K562 (cell line): ENCODE measurements around the gene SLC7A4. TPM values are rescaled to one million over a fixed set of nuclear protein-coding genes. Genes with fewer than 3 reads are reported as not detected.
A peak's percentile ranks its signal among the peaks of the same experiment; 100 is the strongest.

ENCODE experiments used
- FOSL1 ChIP-seq: fragments of 200-800 bp; sonication (Bioruptor generic); conservative IDR thresholded peaks from 2 replicates; pipeline ENCODE4 v1.6.1; 2016; ENCODE audit warnings: missing genetic modification characterization, missing compliant biosample characterization
- HNRNPL ChIP-seq: fragments of 200-400 bp; formaldehyde crosslinking; IDR thresholded peaks from 2 replicates; pipeline ENCODE4 v1.6.1; 2017; ENCODE audit warnings: low read depth, mild to moderate bottlenecking, low read length
- KDM2B ChIP-seq: fragments of 250-450 bp; sonication (Bioruptor Pico); IDR thresholded peaks from 2 replicates; pipeline ENCODE4 v1.8.0; 2021; ENCODE audit warnings: mild to moderate bottlenecking, moderate library complexity
- MED1 ChIP-seq: sonication (generic); formaldehyde crosslinking; IDR thresholded peaks from 2 replicates; pipeline ENCODE4 v1.8.1; 2023; ENCODE audit warnings: missing genetic modification reagents, borderline replicate concordance
- RBBP5 ChIP-seq: fragments of 200-600 bp; sonication (generic); IDR thresholded peaks from 2 replicates; pipeline ENCODE4 v1.6.1; 2012; ENCODE audit warnings: borderline replicate concordance, mild to moderate bottlenecking, low read length, control low read depth, inconsistent platforms; ENCODE audit not compliant: insufficient read depth, poor library complexity, severe bottlenecking
- SETDB1 ChIP-seq: IDR thresholded peaks from one replicate; pipeline ENCODE4 v1.6.1; 2012; ENCODE audit warnings: low read length, control low read depth, inconsistent platforms
- SMARCA5 ChIP-seq: fragments of 450-650 bp; IDR thresholded peaks from 2 replicates; pipeline ENCODE4 v1.6.1; 2016
- ZNF146 ChIP-seq: IDR thresholded peaks from one replicate; pipeline ENCODE4 v1.6.1; 2018; ENCODE audit warnings: missing compliant biosample characterization; ENCODE audit not compliant: unreplicated experiment
- ZNF23 ChIP-seq: fragments of 250-450 bp; sonication (Bioruptor Pico); IDR thresholded peaks from 2 replicates; pipeline ENCODE4 v1.4.0; 2020; ENCODE audit warnings: mild to moderate bottlenecking
- ZNF436 ChIP-seq: fragments of 250-450, 450-650 bp; sonication (Bioruptor Pico); formaldehyde crosslinking; IDR thresholded peaks from 2 replicates; pipeline ENCODE4 v1.7.0; 2020; ENCODE audit warnings: mild to moderate bottlenecking
- ZNF551 ChIP-seq: fragments of 250-450 bp; sonication (Bioruptor Pico); IDR thresholded peaks from 2 replicates; pipeline ENCODE4 v1.5.0; 2021; ENCODE audit warnings: mild to moderate bottlenecking, moderate library complexity
- ZNF561 ChIP-seq: fragments of 450-650 bp; formaldehyde crosslinking; conservative IDR thresholded peaks from 2 replicates; pipeline ENCODE4 v1.4.0; 2020; ENCODE audit warnings: mild to moderate bottlenecking, moderate library complexity
- polyA plus RNA-seq, 8 experiments: library from polyadenylated mRNA; depleted of rRNA in 4 of 8; stranded (reverse) in 5 of 8; unstranded in 3 of 8; fragments of >200 nt; fragmentation: Nextera tagmentation in 2 of 8; fragmentation: Illumina TruSeq in 1 of 8; extraction: Ambion mirVana in 2 of 8; extraction: Trizol in 1 of 8; gene quantifications; 2 replicates each; pipeline versions ENCODE4 v1.2.1 to v1.2.3, GENCODE V29; 2011 to 2014; ENCODE audit warnings: inconsistent platforms in 1 of 8, missing spikeins in 1 of 8
- total RNA-seq, 7 experiments: library from RNA; depleted of rRNA in 6 of 7; stranded (reverse); fragments of >200 nt in 6 of 7; fragmentation: Illumina TruSeq in 2 of 7; extraction: Trizol in 2 of 7; gene quantifications; 2 replicates each; pipeline versions ENCODE4 v1.2.1 to v1.2.3, GENCODE V29; 2011 to 2021; ENCODE audit warnings: low replicate concordance in 1 of 7
- TF ChIP-seq, protein P1 (sequence below): fragments of 450-650 bp; formaldehyde crosslinking; IDR thresholded peaks from 2 replicates; pipeline ENCODE4 v1.4.0; 2022; ENCODE audit warnings: mild to moderate bottlenecking, moderate library complexity
- TF ChIP-seq, protein P2 (sequence below), 2 experiments: fragments of 450-650 bp in 1 of 2; sonication (generic) in 1 of 2; formaldehyde crosslinking; conservative IDR thresholded peaks; 2 replicates each; pipeline versions ENCODE4 v1.4.0 to v1.8.1; 2020 to 2022; ENCODE audit warnings: mild to moderate bottlenecking in 1 of 2, missing genetic modification reagents in 1 of 2
- TF ChIP-seq, protein P3 (sequence below): fragments of 450-650 bp; formaldehyde crosslinking; conservative IDR thresholded peaks from 2 replicates; pipeline ENCODE4 v1.4.0; 2022; ENCODE audit warnings: mild to moderate bottlenecking, missing genetic modification characterization
- TF ChIP-seq, protein P4 (sequence below): fragments of 250-450 bp; sonication (Bioruptor Pico); IDR thresholded peaks from 2 replicates; pipeline ENCODE4 v1.8.0; 2022; ENCODE audit warnings: moderate library complexity, mild to moderate bottlenecking, inconsistent platforms
- TF ChIP-seq, protein P5 (sequence below): sonication (generic); formaldehyde crosslinking; IDR thresholded peaks from 2 replicates; pipeline ENCODE4 v1.8.0; 2023; ENCODE audit warnings: mild to moderate bottlenecking, missing genetic modification reagents
- TF ChIP-seq, protein P6 (sequence below): fragments of 450-650 bp; IDR thresholded peaks from 2 replicates; pipeline ENCODE4 v1.6.1; 2016; ENCODE audit warnings: missing biosample characterization, missing genetic modification characterization

The SLC7A4 gene
- total and polyA plus RNA-seq, 9 of the 15 experiments (the other 6 are each of a cell fraction or from before 2014, with no cell fraction given) = not detected

DNA sequence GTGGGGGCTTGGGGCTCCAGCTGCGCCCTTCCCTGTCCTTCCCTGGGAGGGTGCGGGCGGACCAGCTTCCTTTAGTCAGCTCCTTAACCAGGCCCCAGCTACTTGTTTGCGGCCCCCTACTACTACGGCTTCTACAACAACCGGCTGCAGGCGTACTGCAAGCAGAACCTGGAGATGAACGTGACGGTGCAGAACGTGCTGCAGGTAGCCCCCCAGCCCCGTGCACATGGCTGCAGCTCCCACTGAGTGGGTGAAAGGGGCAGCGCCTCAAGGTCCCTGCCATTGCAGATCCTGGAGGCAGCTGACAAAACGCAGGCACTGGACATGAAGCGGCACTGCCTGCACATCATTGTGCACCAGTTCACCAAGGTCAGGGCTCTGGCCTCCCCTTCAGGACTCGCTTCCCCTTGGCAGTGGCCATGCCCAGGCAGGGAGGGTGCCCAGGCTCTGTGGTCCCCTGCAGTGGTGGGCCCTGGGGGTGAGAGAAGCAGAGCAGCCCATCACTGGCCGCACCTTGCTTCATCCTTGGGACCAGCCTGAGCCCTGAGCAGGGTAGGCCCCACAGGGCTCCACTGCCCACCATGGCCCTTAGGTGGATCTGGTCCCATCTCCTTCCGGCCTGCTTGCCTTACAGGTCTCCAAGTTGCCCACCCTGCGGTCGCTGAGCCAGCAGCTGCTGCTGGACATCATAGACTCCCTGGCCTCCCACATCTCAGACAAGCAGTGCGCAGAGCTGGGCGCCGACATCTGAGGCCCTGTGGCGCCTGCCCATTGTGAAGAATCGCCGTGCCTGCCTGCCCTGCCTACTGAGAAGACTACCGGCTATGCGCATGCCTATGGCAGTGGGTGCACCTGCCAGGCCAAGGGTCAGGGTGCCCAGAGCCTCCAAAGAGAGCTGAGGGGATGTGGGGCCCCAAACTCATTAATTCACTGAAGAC is 35.5 kb downstream of the SLC7A4 start (continued):
- TF ChIP-seq KDM2B (0 out of 2 replicates have a peak, but pooled peaks have one; percentile 46), ZNF436 (CRISPR knock-in tag) (0 out of 2 replicates have a peak, but pooled peaks have one; percentile 43), FOSL1 (no peak), SMARCA5 (no peak), HNRNPL (no peak), ZNF551 (no peak), ZNF146 (CRISPR knock-in tag) (no peak), ZNF561 (peak; percentile 56; the same call in 1 of the 2 replicates), SETDB1 (peak; percentile 3), MED1 (CRISPR knock-in tag) (no peak), RBBP5 (peak; percentile 30), ZNF23 (CRISPR knock-in tag) (no peak)
- TF ChIP-seq, protein P1, sequence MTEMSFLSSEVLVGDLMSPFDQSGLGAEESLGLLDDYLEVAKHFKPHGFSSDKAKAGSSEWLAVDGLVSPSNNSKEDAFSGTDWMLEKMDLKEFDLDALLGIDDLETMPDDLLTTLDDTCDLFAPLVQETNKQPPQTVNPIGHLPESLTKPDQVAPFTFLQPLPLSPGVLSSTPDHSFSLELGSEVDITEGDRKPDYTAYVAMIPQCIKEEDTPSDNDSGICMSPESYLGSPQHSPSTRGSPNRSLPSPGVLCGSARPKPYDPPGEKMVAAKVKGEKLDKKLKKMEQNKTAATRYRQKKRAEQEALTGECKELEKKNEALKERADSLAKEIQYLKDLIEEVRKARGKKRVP (CRISPR knock-in tag) = peak; percentile 25; the same call in 1 of the 2 replicates
- TF ChIP-seq, protein P2, sequence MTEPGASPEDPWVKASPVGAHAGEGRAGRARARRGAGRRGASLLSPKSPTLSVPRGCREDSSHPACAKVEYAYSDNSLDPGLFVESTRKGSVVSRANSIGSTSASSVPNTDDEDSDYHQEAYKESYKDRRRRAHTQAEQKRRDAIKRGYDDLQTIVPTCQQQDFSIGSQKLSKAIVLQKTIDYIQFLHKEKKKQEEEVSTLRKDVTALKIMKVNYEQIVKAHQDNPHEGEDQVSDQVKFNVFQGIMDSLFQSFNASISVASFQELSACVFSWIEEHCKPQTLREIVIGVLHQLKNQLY (CRISPR knock-in tag; conservative IDR thresholded peaks at IDR 0.05) = 0 out of 4 replicates have a peak, but pooled peaks have one; percentile 6 to 86
- TF ChIP-seq, protein P3, sequence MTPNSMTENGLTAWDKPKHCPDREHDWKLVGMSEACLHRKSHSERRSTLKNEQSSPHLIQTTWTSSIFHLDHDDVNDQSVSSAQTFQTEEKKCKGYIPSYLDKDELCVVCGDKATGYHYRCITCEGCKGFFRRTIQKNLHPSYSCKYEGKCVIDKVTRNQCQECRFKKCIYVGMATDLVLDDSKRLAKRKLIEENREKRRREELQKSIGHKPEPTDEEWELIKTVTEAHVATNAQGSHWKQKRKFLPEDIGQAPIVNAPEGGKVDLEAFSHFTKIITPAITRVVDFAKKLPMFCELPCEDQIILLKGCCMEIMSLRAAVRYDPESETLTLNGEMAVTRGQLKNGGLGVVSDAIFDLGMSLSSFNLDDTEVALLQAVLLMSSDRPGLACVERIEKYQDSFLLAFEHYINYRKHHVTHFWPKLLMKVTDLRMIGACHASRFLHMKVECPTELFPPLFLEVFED (CRISPR knock-in tag) = 0 out of 2 replicates have a peak, but pooled peaks have one; percentile 23
- TF ChIP-seq, protein P4, sequence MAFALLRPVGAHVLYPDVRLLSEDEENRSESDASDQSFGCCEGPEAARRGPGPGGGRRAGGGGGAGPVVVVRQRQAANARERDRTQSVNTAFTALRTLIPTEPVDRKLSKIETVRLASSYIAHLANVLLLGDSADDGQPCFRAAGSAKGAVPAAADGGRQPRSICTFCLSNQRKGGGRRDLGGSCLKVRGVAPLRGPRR (CRISPR knock-in tag) = 0 out of 2 replicates have a peak, but pooled peaks have one; percentile 70
- TF ChIP-seq, protein P5, sequence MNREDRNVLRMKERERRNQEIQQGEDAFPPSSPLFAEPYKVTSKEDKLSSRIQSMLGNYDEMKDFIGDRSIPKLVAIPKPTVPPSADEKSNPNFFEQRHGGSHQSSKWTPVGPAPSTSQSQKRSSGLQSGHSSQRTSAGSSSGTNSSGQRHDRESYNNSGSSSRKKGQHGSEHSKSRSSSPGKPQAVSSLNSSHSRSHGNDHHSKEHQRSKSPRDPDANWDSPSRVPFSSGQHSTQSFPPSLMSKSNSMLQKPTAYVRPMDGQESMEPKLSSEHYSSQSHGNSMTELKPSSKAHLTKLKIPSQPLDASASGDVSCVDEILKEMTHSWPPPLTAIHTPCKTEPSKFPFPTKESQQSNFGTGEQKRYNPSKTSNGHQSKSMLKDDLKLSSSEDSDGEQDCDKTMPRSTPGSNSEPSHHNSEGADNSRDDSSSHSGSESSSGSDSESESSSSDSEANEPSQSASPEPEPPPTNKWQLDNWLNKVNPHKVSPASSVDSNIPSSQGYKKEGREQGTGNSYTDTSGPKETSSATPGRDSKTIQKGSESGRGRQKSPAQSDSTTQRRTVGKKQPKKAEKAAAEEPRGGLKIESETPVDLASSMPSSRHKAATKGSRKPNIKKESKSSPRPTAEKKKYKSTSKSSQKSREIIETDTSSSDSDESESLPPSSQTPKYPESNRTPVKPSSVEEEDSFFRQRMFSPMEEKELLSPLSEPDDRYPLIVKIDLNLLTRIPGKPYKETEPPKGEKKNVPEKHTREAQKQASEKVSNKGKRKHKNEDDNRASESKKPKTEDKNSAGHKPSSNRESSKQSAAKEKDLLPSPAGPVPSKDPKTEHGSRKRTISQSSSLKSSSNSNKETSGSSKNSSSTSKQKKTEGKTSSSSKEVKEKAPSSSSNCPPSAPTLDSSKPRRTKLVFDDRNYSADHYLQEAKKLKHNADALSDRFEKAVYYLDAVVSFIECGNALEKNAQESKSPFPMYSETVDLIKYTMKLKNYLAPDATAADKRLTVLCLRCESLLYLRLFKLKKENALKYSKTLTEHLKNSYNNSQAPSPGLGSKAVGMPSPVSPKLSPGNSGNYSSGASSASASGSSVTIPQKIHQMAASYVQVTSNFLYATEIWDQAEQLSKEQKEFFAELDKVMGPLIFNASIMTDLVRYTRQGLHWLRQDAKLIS (CRISPR knock-in tag) = no peak
- TF ChIP-seq, protein P6, sequence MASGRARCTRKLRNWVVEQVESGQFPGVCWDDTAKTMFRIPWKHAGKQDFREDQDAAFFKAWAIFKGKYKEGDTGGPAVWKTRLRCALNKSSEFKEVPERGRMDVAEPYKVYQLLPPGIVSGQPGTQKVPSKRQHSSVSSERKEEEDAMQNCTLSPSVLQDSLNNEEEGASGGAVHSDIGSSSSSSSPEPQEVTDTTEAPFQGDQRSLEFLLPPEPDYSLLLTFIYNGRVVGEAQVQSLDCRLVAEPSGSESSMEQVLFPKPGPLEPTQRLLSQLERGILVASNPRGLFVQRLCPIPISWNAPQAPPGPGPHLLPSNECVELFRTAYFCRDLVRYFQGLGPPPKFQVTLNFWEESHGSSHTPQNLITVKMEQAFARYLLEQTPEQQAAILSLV (tag) = no peak
